HG02870 (cell line): ENCODE data around the gene PNMA3.
"Not testable (repeated sequence)": the region's sequence is repeated elsewhere in the genome, so short reads cannot be mapped to it uniquely, and the experiment has no call there.

ENCODE experiments used
- ATAC-seq: cut with Tn5 transposase; IDR thresholded peaks from one replicate; pipeline ENCODE4 v1.9.1; 2021; ENCODE audit warnings: mild to moderate bottlenecking, moderate library complexity; ENCODE audit not compliant: unreplicated experiment

The PNMA3 gene

DNA sequence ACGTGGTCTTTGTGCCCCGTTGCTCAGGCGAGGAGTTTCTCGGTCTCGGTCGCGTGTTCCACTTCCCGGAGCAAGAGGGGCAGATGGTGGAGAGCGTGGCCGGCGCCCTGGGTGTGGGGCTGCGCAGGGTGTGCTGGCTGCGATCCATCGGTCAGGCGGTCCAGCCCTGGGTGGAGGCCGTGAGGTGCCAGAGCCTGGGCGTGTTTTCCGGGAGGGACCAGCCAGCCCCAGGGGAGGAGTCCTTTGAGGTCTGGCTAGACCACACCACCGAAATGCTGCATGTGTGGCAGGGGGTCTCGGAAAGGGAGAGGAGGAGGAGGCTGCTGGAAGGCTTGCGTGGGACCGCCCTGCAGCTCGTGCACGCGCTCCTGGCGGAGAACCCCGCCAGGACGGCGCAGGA lies 17.1 kb downstream of the PNMA3 start:
- not testable (repeated sequence) for ATAC-seq

DNA sequence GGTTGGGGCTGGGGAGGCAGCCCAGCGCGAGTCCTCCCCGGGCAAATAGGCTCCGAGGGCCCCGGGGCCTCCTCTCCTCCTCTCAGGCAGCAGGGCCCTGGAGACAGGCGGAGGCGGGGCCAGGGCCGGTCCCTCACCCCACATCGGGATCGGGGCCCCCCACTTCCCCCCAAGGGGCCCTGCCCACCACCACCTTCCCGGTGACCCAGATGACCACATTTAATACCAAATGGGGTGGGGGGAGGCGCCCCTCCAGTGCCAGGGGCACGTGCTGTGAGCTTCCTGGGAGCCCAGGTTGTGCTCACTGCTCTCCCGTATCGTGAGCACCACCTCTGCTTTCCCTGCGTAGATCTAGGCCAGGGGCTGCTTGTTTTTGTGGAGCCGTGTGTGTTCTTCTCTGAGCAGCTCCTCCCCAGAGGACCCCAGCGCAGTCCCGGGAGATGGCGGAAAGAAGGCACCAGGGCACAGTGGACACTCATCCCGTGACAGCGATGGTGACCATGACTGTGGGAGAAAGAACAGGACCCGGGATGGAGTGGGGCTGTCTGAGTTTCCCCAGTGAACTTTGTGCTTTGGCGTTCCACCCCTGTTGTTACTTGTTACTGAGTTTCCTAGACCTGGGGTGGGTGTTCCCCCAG lies 18.1 kb downstream of the PNMA3 start:
- ATAC-seq = no peak

DNA sequence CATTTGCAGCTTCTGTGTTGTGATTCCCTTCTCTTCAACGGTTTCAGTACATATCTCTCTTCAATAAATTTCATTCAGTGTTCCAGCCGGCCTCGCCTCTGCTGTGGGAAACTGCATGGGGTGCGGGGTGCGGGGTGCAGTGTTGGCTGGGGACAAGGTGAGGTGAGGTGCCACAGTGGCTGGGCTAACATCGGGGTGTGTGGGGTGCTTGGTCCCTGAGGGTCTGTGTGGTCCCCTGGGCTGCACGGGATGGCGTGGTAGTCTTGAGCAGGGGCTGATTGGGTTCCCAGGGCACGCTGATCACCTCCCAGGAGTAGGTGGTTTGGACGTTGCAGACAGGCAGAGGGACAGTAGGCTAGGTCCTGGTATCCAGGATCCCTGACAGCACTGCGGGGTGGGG lies 18.7 kb downstream of the PNMA3 start:
- ATAC-seq = no peak

DNA sequence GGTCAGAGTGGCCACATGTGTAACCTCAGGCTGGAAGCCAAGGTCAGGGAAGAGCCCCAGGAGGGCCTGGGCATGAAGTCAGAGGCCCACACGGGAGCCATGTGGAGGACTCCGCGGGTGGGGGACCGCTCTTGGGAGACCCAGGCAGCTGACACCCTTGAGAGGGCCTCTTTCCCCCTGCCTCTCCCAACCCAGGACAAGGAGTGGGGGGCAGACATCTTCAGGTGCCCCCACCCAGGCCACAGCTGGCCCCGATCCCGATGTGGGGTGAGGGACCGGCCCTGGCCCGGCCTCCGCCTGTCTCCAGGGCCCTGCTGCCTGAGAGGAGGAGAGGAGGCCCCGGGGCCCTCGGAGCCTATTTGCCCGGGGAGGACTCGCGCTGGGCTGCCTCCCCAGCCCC lies 19.1 kb downstream of the PNMA3 start:
- ATAC-seq = no peak

DNA sequence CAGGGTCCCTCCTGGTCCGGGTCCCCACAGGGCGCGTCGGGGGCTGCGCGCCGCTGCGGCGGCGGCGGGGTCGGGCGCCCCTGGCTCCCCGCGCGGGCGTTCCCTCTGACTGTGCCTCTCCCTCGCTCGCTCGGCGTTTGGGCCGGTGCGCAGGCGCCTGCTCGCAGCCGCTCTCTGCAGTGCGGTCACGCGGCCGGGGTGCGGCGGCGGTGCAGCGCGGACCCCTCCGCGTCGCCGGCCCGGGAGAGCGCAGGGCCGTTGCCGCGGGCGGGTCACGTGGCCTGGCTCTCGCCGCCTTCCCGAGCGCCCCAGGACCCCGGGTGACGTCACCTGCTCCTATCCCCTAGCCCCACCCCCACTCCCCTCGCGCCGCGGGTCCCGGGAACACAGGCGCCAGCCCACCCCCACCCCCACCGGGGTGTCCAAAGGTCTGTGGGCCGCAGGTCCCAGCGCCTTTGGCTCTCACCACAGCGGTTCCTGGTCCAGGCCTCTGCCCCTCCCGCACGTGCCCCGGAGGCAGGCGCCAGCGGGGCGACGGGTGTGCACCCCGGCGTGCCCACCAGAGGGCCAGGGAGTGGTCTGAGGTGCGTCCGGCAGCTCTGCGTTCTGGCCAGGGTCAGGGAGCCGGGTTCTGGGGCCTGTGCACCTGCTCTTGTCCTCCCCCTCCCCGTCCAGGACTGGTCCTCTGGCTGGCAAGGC lies 21.3 kb downstream of the PNMA3 start:
- not testable (repeated sequence) for ATAC-seq

DNA sequence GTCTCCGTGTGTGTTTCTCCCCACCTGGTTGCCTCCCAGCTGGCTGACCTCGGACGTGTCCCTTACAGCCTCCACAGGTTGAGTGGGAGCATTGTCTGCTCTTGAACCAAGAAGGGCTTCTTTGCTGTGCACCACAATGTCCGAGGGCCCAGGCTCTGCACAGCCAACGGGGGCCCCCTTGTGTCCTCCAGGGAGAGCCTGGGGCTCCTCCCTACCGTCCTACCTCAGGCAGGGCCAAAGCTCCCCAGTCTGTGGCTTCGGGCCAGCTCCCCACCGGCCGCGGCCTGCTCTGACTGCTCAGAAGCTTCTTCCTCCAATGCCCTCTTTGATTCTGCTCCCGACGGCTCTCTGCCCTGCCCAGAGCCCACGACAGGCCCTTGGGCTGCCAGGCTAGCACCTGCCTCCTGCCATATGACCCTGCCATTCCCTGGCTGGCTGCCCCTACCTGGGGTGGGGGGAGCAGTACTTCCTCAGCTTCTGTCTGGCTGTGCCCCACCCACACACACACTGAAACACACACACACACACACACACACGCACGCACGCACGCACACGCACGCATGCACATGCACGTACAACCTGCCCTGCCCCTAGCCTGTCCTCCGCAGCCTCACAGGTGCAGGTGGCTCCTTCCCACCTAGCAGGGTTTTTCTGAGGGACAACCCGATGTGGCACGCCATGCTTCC lies 27.1 kb downstream of the PNMA3 start:
- ATAC-seq = not testable (repeated sequence)

DNA sequence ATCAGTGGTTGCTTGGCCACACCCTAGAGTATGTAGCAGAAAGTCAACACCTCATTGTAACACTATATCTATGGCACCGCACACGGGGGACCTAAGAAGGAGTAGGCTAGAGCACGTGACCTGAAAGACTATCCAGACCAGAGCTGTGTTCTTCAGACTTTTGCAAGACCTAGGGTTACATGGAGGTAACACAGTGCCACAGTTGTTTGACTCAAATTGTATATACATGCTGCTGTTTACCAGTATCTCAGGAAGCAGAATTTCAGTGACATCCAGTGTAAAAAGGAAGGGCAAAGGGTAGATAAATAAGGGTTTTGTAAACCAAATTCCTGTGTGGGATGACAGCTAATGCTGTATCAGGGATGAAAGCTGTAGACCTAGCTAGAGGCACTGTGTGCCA lies 46.1 kb downstream of the PNMA3 start:
- no peak for ATAC-seq

DNA sequence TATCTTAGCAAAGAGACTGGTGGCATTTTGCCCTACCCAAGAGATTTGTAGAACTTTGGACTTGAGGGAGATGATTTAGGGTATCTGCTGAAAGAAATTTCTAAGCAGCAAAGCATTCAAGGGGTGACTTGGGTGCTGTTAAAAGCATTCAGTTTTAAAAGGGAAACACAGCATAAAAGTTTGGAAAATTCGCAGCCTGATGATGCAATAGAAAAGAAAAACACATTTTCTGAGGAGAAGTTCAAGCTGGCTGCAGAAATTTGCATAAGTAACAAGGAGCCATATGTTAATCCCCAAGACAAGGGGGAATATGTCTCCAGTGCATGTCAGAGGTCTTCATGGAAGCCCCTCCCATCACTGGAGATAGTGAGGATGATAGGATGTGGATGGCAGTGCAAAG lies 48.7 kb downstream of the PNMA3 start:
- not testable (repeated sequence) for ATAC-seq

DNA sequence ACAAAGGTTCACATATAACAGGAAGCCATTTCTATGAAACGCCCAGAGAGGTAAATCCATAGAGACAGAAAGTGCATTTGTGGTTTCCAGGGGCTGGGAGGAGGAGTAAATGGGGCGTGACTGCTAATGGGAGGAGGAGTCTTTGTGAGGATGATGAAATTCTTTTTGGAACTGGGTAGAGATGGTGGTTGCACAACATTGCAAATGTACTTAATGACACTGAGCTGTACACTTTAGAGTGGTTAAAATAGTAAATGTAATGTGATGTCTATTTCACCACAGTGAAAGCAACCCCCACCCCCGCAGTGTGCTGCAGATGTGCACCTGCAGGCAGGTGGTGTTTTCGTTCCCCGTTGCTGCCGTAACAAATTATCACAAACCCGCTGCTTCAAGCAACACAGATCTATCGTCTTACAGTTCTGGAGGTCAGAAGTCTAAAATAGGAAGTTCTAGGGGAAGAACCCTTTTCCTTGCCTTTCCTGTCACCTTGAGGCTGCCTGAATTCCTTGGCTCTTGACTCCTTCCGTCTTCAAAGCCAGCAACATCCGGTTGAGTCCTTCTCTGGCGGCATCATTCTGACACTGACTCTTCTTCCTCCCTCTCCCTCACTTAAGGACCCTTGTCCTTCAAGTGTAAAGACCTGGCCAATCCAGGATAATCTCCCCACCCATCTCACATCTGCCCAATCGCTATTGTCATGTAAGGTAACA lies 50.0 kb downstream of the PNMA3 start:
- ATAC-seq = not testable (repeated sequence)
